Neural cell (in vitro differentiated cells): ENCODE results near the gene MALRD1. TPM values are rescaled to one million over a fixed set of nuclear protein-coding genes. Genes with fewer than 3 reads are reported as not detected.
A peak's percentile ranks its signal among the peaks of the same experiment; 100 is the strongest.

ENCODE experiments used
- H2AFZ ChIP-seq: fragments of 200-600, 300-800 bp; sonication (generic), shearing (Covaris generic); 2 replicates; pipeline ENCODE4 v1.6.0; 2014; ENCODE audit warnings: low read depth, mild to moderate bottlenecking, antibody characterized with exemption, low read length, moderate library complexity
- H3F3A ChIP-seq: fragments of 200-600 bp; shearing (Covaris generic); 2 replicates; pipeline ENCODE4 v1.6.1; 2016; ENCODE audit warnings: mild to moderate bottlenecking, moderate library complexity, mixed read lengths, antibody characterized with exemption, low read length; ENCODE audit not compliant: insufficient read depth, poor library complexity, severe bottlenecking
- H3K27ac ChIP-seq: fragments of 200-600, 300-800 bp; sonication (generic), shearing (Covaris generic); 2 replicates; pipeline ENCODE4 v1.5.1; 2014; ENCODE audit warnings: mild to moderate bottlenecking, low read length, moderate library complexity
- H3K27me3 ChIP-seq: fragments of 300-800, 200-600 bp; sonication (generic), shearing (Covaris generic); 2 replicates; pipeline ENCODE4 v1.6.0; 2014; ENCODE audit warnings: mild to moderate bottlenecking, low read depth, low read length, moderate library complexity; ENCODE audit not compliant: insufficient read depth
- H3K36me3 ChIP-seq: fragments of 300-800, 200-600 bp; sonication (generic), shearing (Covaris generic); 2 replicates; pipeline ENCODE4 v1.5.1; 2014; ENCODE audit warnings: mild to moderate bottlenecking, antibody characterized with exemption, low read length, moderate library complexity; ENCODE audit not compliant: insufficient read depth
- H3K4me2 ChIP-seq: fragments of 300-800, 200-600 bp; sonication (generic), shearing (Covaris generic); 2 replicates; pipeline ENCODE4 v1.6.0; 2014; ENCODE audit warnings: mild to moderate bottlenecking, low read length
- H3K4me3 ChIP-seq: fragments of 300-800, 200-600 bp; sonication (generic), shearing (Covaris generic); 2 replicates; pipeline ENCODE4 v1.5.1; 2014; ENCODE audit warnings: mild to moderate bottlenecking, low read length, moderate library complexity
- H3K79me2 ChIP-seq: fragments of 200-600 bp; shearing (Covaris generic); replicated peaks from 2 replicates; pipeline ENCODE4 v1.6.0; 2014; ENCODE audit warnings: mild to moderate bottlenecking, low read length, moderate library complexity; ENCODE audit not compliant: insufficient read depth
- H3K9ac ChIP-seq: fragments of 300-800, 200-600 bp; sonication (generic), shearing (Covaris generic); 2 replicates; pipeline ENCODE4 v1.6.1; 2016; ENCODE audit warnings: mild to moderate bottlenecking, low read length, mixed read lengths
- H3K9me2 ChIP-seq: fragments of 200-600 bp; shearing (Covaris generic); 2 replicates; pipeline ENCODE4 v1.6.1; 2016; ENCODE audit warnings: mild to moderate bottlenecking, low read length, mixed read lengths; ENCODE audit not compliant: insufficient read depth
- H3K9me3 ChIP-seq: fragments of 200-600, 300-800 bp; sonication (generic), shearing (Covaris generic); 2 replicates; pipeline ENCODE4 v1.6.1; 2016; ENCODE audit warnings: mild to moderate bottlenecking, mixed run types, low read length, moderate library complexity, mixed read lengths
- H4K20me1 ChIP-seq: fragments of 200-600 bp; shearing (Covaris generic); 2 replicates; pipeline ENCODE4 v1.6.1; 2016; ENCODE audit warnings: mild to moderate bottlenecking, mixed run types; ENCODE audit not compliant: insufficient read depth
- CTCF ChIP-seq: fragments of 450-650 bp; IDR thresholded peaks from 2 replicates; pipeline ENCODE4 v1.5.1; 2014; ENCODE audit warnings: antibody characterized with exemption, mild to moderate bottlenecking, moderate library complexity; ENCODE audit not compliant: poor library complexity, severe bottlenecking
- EP300 ChIP-seq: fragments of 450-650 bp; conservative IDR thresholded peaks from 2 replicates; pipeline ENCODE4 v1.6.1; 2014; ENCODE audit warnings: antibody characterized with exemption, mild to moderate bottlenecking, moderate library complexity; ENCODE audit not compliant: poor library complexity, severe bottlenecking
- EZH2 ChIP-seq: fragments of 200-600, 300-800 bp; shearing (Covaris generic), sonication (generic); IDR thresholded peaks from 2 replicates; pipeline ENCODE4 v1.6.1; 2014; ENCODE audit warnings: antibody characterized with exemption, low read length, borderline replicate concordance, mild to moderate bottlenecking; ENCODE audit not compliant: insufficient read depth, poor library complexity, severe bottlenecking
- MXI1 ChIP-seq: fragments of 450-650 bp; conservative IDR thresholded peaks from 2 replicates; pipeline ENCODE4 v1.6.1; 2014; ENCODE audit warnings: antibody characterized with exemption, mild to moderate bottlenecking; ENCODE audit not compliant: poor library complexity, severe bottlenecking
- POLR2AphosphoS5 ChIP-seq: IDR thresholded peaks from 2 replicates; pipeline ENCODE4 v1.6.1; 2012
- RAD21 ChIP-seq: fragments of 450-650 bp; conservative IDR thresholded peaks from 2 replicates; pipeline ENCODE4 v1.6.1; 2014; ENCODE audit warnings: antibody characterized with exemption, mild to moderate bottlenecking, moderate library complexity
- REST ChIP-seq: IDR thresholded peaks from 2 replicates; pipeline ENCODE4 v1.6.1; 2012; ENCODE audit warnings: borderline replicate concordance
- SMC3 ChIP-seq: fragments of 450-650 bp; conservative IDR thresholded peaks from 2 replicates; pipeline ENCODE4 v1.6.1; 2014; ENCODE audit warnings: antibody characterized with exemption, mild to moderate bottlenecking, moderate library complexity; ENCODE audit not compliant: poor library complexity
- TAF1 ChIP-seq: IDR thresholded peaks from 2 replicates; pipeline ENCODE4 v1.6.1; 2012; ENCODE audit warnings: low read depth
- polyA plus RNA-seq: library from polyadenylated mRNA; depleted of rRNA; stranded (reverse); fragments of >200 nt; gene quantifications from 2 replicates; pipeline ENCODE4 v1.2.3, GENCODE V29; 2014

The MALRD1 gene
- polyA plus RNA-seq, 1 donor from 2014 or later = 0.21 TPM

GRCh38 chr10:19046679-19047078, 1.9 kb upstream of the MALRD1 start:
- H3K4me2 ChIP-seq = no peak overlapping the region
- no peaks in the 10 kb centered on the region for H3F3A ChIP-seq
- no peak overlapping the region for H3K4me3 ChIP-seq
- TF ChIP-seq SMC3 (no peak), EZH2 (no peak), CTCF (no peak), POLR2AphosphoS5 (no peak), EP300 (no peak), MXI1 (no peak), TAF1 (no peak), RAD21 (no peak), REST (no peak)
- H3K9me2 ChIP-seq = no peaks in the 10 kb centered on the region
- no peak overlapping the region for H2AFZ ChIP-seq
- no peaks in the 10 kb centered on the region for H3K36me3 ChIP-seq
- no peak overlapping the region for H3K9ac ChIP-seq
- no peaks in the 10 kb centered on the region for H3K79me2 ChIP-seq
- H3K9me3 ChIP-seq = no peaks in the 10 kb centered on the region
- H3K27ac ChIP-seq = no peak overlapping the region
- no peaks in the 10 kb centered on the region for H4K20me1 ChIP-seq
- H3K27me3 ChIP-seq = no peaks in the 10 kb centered on the region

GRCh38 chr10:19048891-19049290, 290 bp downstream of the MALRD1 start:
- no peaks in the 10 kb centered on the region for H3K36me3 ChIP-seq
- H4K20me1 ChIP-seq = no peaks in the 10 kb centered on the region
- peak; percentile 22 for TF ChIP-seq POLR2AphosphoS5
- no peak for TF ChIP-seq EZH2
- peak; percentile 46 for TF ChIP-seq EP300
- H2AFZ ChIP-seq = no peak overlapping the region
- no peak overlapping the region for H3K9ac ChIP-seq
- H3K27ac ChIP-seq = peak overlapping the region; percentile 14
- no peaks in the 10 kb centered on the region for H3F3A ChIP-seq
- no peaks in the 10 kb centered on the region for H3K79me2 ChIP-seq
- no peaks in the 10 kb centered on the region for H3K27me3 ChIP-seq
- H3K4me3 ChIP-seq = no peak overlapping the region
- peak overlapping the region; percentile 15 for H3K4me2 ChIP-seq
- H3K9me2 ChIP-seq = no peaks in the 10 kb centered on the region
- H3K9me3 ChIP-seq = no peaks in the 10 kb centered on the region
